ENCODE measurements around the gene GRM7. TPM values are rescaled to one million over a fixed set of nuclear protein-coding genes. Genes with fewer than 3 reads are reported as not detected.

GRM7 gene
- total RNA-seq, 1 donor from 2014 or later: 0.80 TPM

- Mint-ChIP-seq H3K27ac (no peak overlapping the region), H3K9me3 (no peaks in the 10 kb centered on the region), H3K36me3 (no peaks in the 10 kb centered on the region), H3K4me1 (peaks cover 12% of the 10 kb centered on the region), H3K27me3 (ENCODE audit: insufficient read depth, low read depth) (peaks cover 2% of the 10 kb centered on the region), H3K4me3 (no peak overlapping the region)
- no peaks in the 10 kb centered on the region for H3F3A ChIP-seq (ENCODE audit: low read depth)
- H3K27me3 ChIP-seq: no peaks in the 10 kb centered on the region
- no peaks in the 10 kb centered on the region for H3K79me2 ChIP-seq (ENCODE audit: low read depth)
- no peak overlapping the region for H2AFZ ChIP-seq (replicated peaks)
- H3K4me2 ChIP-seq: no peak overlapping the region
- no peak for TF ChIP-seq CTCF (IDR thresholded peaks at IDR 0.05)
- TF ChIP-seq EZH2 (IDR thresholded peaks at IDR 0.05): no peak
- TF ChIP-seq EZH2phosphoT487 (IDR thresholded peaks at IDR 0.05): no peak
- H3K9ac ChIP-seq: no peak overlapping the region
- no peak overlapping the region for H3K4me3 ChIP-seq
- no peaks in the 10 kb centered on the region for H3K36me3 ChIP-seq
- no peak overlapping the region for H3K27ac ChIP-seq
- no peaks in the 10 kb centered on the region for H4K20me1 ChIP-seq (ENCODE audit: low read depth)
- DNase-seq (ENCODE audit: low spot score): no peak
- no peaks in the 10 kb centered on the region for H3K9me3 ChIP-seq (ENCODE audit: low read depth)
- H3K4me1 ChIP-seq: peaks cover 7% of the 10 kb centered on the region
These were observed 716.6 kb downstream of the GRM7 start for GRCh38 chr3:7577513-7577912.

GRCh38 chr3:7581831-7582230 is 720.9 kb downstream of the GRM7 start:
- Histone ChIP-seq H3K36me3 (no peaks in the 10 kb centered on the region), H3F3A (ENCODE audit: low read depth) (no peaks in the 10 kb centered on the region), H4K20me1 (ENCODE audit: low read depth) (no peaks in the 10 kb centered on the region), H3K9me3 (ENCODE audit: low read depth) (no peaks in the 10 kb centered on the region), H3K4me1 (no peaks in the 10 kb centered on the region), H3K27ac (no peak overlapping the region), H3K79me2 (ENCODE audit: low read depth) (no peaks in the 10 kb centered on the region), H3K9ac (no peak overlapping the region), H2AFZ (replicated peaks) (no peak overlapping the region), H3K4me3 (no peak overlapping the region), H3K4me2 (no peak overlapping the region), H3K27me3 (no peaks in the 10 kb centered on the region)
- H3K27ac Mint-ChIP-seq: no peak overlapping the region
- H3K4me1 Mint-ChIP-seq: peaks cover 4% of the 10 kb centered on the region
- H3K9me3 Mint-ChIP-seq: no peaks in the 10 kb centered on the region
- DNase-seq (ENCODE audit: low spot score): no peak
- H3K36me3 Mint-ChIP-seq: no peaks in the 10 kb centered on the region
- H3K27me3 Mint-ChIP-seq (ENCODE audit: insufficient read depth, low read depth): peaks cover 2% of the 10 kb centered on the region
- no peak for TF ChIP-seq EZH2phosphoT487 (IDR thresholded peaks at IDR 0.05)
- no peak for TF ChIP-seq EZH2 (IDR thresholded peaks at IDR 0.05)
- no peak for TF ChIP-seq CTCF (IDR thresholded peaks at IDR 0.05)
- H3K4me3 Mint-ChIP-seq: no peak overlapping the region

- Histone ChIP-seq H3K4me2 (no peak overlapping the region), H3K27me3 (no peaks in the 10 kb centered on the region), H3K4me3 (no peak overlapping the region), H2AFZ (replicated peaks) (no peak overlapping the region), H4K20me1 (ENCODE audit: low read depth) (no peaks in the 10 kb centered on the region), H3K27ac (no peak overlapping the region), H3K79me2 (ENCODE audit: low read depth) (no peaks in the 10 kb centered on the region), H3K4me1 (no peaks in the 10 kb centered on the region), H3K9me3 (ENCODE audit: low read depth) (no peaks in the 10 kb centered on the region), H3F3A (ENCODE audit: low read depth) (no peaks in the 10 kb centered on the region), H3K36me3 (no peaks in the 10 kb centered on the region), H3K9ac (no peak overlapping the region)
- Mint-ChIP-seq H3K4me1 (peaks cover 4% of the 10 kb centered on the region), H3K9me3 (no peaks in the 10 kb centered on the region), H3K36me3 (no peaks in the 10 kb centered on the region), H3K27me3 (ENCODE audit: insufficient read depth, low read depth) (no peaks in the 10 kb centered on the region), H3K4me3 (no peak overlapping the region), H3K27ac (no peak overlapping the region)
- TF ChIP-seq CTCF (IDR thresholded peaks at IDR 0.05) (no peak), EZH2phosphoT487 (IDR thresholded peaks at IDR 0.05) (no peak), EZH2 (IDR thresholded peaks at IDR 0.05) (no peak)
- DNase-seq (ENCODE audit: low spot score): no peak
These were observed 724.1 kb downstream of the GRM7 start for GRCh38 chr3:7585052-7585451.

All from neural progenitor cell (in vitro differentiated cells).